HEK293T (cell line): Measurements from ENCODE around the gene NTN4.

ENCODE experiments used
- BHLHE40 ChIP-seq: fragments of 450-650 bp; IDR thresholded peaks from 2 replicates; pipeline ENCODE4 v1.6.1; 2016; ENCODE audit warnings: mild to moderate bottlenecking, moderate library complexity, borderline replicate concordance
- FOXM1 ChIP-seq: fragments of 450-650 bp; IDR thresholded peaks from 2 replicates; pipeline ENCODE4 v1.6.1; 2017; ENCODE audit warnings: mild to moderate bottlenecking, borderline replicate concordance
- LEF1 ChIP-seq: fragments of 450-650 bp; IDR thresholded peaks from 2 replicates; pipeline ENCODE4 v1.6.1; 2017; ENCODE audit warnings: mild to moderate bottlenecking, borderline replicate concordance
- ZNF384 ChIP-seq: fragments of 450-650 bp; IDR thresholded peaks from 2 replicates; pipeline ENCODE4 v1.6.1; 2016
- TF ChIP-seq, protein P1 (sequence below): fragments of 450-650 bp; IDR thresholded peaks from 2 replicates; pipeline ENCODE4 v1.6.1; 2016

DNA sequence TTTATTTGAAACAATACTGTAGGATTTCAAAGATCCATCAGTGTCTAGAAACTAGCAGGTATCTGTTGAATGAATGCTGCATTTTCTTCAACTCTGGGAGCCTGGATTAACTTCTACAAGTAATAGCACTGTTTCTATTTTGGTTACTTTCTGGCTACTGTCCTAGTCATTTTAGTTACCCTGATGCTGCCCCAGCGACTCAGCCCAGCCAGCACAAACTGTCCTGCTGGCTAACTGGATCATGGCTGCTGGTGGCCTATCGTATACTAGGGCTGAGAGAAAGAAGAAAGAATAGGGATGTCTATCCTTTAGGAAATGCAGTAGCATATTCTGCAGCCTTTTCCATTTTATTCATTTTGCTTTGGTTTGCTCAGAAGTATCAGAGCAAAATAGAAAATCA is 53.9 kb downstream of the NTN4 start:
- TF ChIP-seq ZNF384, result no peak
- TF ChIP-seq LEF1, result no peak
- TF ChIP-seq FOXM1, result no peak
- TF ChIP-seq, protein P1, sequence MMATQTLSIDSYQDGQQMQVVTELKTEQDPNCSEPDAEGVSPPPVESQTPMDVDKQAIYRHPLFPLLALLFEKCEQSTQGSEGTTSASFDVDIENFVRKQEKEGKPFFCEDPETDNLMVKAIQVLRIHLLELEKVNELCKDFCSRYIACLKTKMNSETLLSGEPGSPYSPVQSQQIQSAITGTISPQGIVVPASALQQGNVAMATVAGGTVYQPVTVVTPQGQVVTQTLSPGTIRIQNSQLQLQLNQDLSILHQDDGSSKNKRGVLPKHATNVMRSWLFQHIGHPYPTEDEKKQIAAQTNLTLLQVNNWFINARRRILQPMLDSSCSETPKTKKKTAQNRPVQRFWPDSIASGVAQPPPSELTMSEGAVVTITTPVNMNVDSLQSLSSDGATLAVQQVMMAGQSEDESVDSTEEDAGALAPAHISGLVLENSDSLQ, result no peak
- TF ChIP-seq BHLHE40, result no peak
